Measurements from ENCODE around the gene NAIF1. TPM values are rescaled to one million over a fixed set of nuclear protein-coding genes. Genes with fewer than 3 reads are reported as not detected.
A peak's percentile ranks its signal among the peaks of the same experiment; 100 is the strongest.
"Not testable (repeated sequence)": the region's sequence is repeated elsewhere in the genome, so short reads cannot be mapped to it uniquely, and the experiment has no call there.

Gene NAIF1
- total RNA-seq, 1 experiment from 2014 or later: 12.4 TPM

DNA sequence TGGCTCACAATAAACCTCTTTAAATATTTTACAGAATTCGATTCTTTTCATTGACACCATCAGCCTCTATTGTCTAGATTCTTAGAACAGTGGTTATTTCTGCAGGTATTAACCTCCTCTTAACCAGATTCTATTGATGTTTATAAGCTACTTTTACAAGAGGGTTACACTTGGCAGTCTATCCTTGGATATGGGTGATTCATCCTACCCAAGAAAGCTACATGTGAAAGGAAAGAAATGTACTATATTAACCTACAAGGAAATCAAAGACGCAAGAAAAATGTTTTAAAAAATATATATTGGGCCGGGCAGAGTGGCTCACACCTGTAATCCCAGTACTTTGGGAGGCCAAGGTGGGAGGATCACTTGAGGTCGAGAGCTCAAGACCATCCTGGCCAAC is 17.6 kb upstream of the NAIF1 start:
- DNase-seq (ENCODE audit: low read depth in 1 of 2, low spot score in 2 of 2): no peak
- Histone ChIP-seq H3K27me3 (replicated peaks) (no peaks in the 10 kb centered on the region), H3K4me1 (replicated peaks) (peaks cover 9% of the 10 kb centered on the region), H3K9me3 (replicated peaks) (no peaks in the 10 kb centered on the region), H3K36me3 (peaks cover 16% of the 10 kb centered on the region), H3K4me3 (no peak overlapping the region), H3K27ac (no peak overlapping the region)

DNA sequence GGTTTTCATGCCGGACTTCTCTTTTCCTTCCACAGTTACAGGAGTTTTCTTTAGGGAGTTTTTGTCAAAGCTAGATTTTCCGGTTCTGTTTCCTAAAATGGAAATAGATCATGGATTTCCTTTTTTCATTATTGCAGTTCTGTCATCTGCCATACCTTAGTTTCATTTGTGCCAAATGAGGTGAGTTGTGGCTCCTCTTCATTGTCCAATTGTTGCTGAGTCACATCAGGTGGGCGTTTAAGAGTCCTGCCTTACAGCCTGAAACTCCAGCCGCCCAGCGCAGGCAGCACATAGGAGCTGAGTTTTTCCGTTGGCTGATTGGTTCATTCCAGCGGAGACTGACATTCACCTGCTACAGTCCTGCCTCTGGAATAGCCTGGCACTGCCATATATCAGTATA is 15.0 kb upstream of the NAIF1 start:
- H3K36me3 ChIP-seq: peaks cover 20% of the 10 kb centered on the region
- no peak for DNase-seq (ENCODE audit: low read depth in 1 of 2, low spot score in 2 of 2)
- H3K4me3 ChIP-seq: no peak overlapping the region
- H3K4me1 ChIP-seq (replicated peaks): peaks cover 17% of the 10 kb centered on the region
- H3K9me3 ChIP-seq (replicated peaks): no peaks in the 10 kb centered on the region
- H3K27ac ChIP-seq: no peak overlapping the region
- no peaks in the 10 kb centered on the region for H3K27me3 ChIP-seq (replicated peaks)

DNA sequence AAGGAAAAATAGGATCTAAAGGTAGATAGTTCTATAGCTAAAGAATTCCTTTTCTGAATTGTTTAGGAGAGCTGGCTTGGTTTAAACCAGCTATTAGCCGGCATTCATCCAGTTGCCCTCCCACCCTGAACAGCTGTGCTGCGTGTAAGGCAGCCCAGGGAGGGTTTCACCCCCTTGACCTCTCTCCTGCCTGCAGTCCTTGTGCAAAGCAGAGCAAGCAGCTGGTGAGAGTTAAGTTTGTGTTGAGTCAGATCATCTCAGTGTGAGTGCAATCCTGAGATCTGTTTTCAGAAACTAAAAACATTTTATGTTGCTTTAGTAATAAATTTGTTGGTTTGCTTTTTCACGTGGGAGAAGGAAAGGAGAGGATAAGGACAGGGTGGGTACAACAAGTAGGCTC is 13.9 kb upstream of the NAIF1 start:
- no peaks in the 10 kb centered on the region for H3K27me3 ChIP-seq (replicated peaks)
- no peak overlapping the region for H3K27ac ChIP-seq
- peak in 1 of 2 experiments; percentile 9 for DNase-seq (ENCODE audit: low read depth in 1 of 2, low spot score in 2 of 2)
- peaks cover 17% of the 10 kb centered on the region for H3K4me1 ChIP-seq (replicated peaks)
- H3K9me3 ChIP-seq (replicated peaks): no peaks in the 10 kb centered on the region
- peaks cover 19% of the 10 kb centered on the region for H3K36me3 ChIP-seq
- no peak overlapping the region for H3K4me3 ChIP-seq

DNA sequence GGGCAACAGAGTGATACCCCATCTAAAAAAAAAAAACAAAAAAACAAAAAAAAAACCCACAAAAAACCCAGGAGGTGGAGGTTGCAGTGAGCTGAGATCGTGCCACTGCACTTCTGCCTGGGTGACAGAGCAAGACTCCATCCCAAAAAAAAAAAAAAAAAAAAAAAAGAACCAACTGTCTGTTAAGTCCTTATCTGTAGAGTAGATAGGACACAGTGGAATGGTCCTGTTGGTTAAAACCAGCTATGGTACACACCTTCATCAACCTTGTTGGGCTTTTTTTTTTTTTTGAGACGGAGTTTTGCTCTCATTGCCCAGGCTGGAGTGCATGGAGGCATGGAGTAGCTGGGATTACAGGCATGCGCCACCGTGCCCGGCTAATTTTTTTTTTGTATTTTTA is 13.1 kb upstream of the NAIF1 start:
- Histone ChIP-seq H3K36me3 (peaks cover 13% of the 10 kb centered on the region), H3K9me3 (replicated peaks) (no peaks in the 10 kb centered on the region), H3K27ac (no peak overlapping the region), H3K27me3 (replicated peaks) (no peaks in the 10 kb centered on the region), H3K4me1 (replicated peaks) (peaks cover 17% of the 10 kb centered on the region), H3K4me3 (no peak overlapping the region)
- DNase-seq (ENCODE audit: low read depth in 1 of 2, low spot score in 2 of 2): no peak

DNA sequence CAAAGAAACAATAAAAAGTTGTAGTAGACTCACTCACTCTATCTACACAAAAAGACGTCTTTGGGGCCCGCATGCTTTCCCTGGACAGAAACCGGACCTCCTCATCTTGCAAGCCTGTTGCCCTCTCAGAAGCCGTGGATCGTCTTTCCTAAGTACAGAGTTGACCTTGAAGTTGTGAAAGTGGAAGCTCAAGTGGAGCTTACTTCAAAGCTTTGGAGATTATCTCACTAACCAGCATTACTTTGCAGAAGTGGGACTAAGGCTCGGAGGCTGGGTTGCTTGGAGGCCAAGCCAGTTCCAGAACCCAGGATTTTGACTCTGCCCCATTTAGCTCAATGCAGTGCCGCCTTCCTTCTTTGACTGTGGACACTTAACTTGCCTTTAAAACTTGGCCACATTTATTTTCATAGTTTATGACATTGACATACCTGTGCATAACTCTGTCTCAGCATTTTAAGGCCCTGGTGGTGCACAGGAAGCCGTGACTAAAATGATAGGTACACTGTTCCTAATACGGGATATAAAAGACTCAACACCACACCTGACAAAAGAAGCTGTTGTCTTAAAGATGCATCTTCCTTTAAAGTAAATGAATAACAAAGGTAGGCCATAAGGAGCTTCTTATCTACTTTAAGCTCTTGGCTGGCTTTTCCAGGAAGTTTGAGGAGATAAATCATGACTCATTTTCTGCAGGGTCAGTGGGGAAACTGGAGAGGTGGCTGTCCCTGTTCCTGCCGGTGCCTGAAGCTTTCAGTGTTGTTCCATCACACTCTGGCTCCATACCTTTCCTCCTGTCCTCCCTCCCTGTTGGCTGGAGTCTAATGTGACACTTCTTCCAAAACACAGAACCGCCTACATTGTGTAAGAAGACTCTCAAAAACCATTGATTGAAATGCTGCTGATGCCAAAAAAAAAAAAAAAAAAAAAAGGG is 11.6 kb upstream of the NAIF1 start:
- Histone ChIP-seq H3K9me3 (replicated peaks) (no peaks in the 10 kb centered on the region), H3K27me3 (replicated peaks) (no peaks in the 10 kb centered on the region), H3K27ac (no peak overlapping the region), H3K4me3 (no peak overlapping the region), H3K36me3 (peaks cover 16% of the 10 kb centered on the region), H3K4me1 (replicated peaks) (peaks cover 17% of the 10 kb centered on the region)
- DNase-seq (ENCODE audit: low read depth in 1 of 2, low spot score in 2 of 2): no peak

DNA sequence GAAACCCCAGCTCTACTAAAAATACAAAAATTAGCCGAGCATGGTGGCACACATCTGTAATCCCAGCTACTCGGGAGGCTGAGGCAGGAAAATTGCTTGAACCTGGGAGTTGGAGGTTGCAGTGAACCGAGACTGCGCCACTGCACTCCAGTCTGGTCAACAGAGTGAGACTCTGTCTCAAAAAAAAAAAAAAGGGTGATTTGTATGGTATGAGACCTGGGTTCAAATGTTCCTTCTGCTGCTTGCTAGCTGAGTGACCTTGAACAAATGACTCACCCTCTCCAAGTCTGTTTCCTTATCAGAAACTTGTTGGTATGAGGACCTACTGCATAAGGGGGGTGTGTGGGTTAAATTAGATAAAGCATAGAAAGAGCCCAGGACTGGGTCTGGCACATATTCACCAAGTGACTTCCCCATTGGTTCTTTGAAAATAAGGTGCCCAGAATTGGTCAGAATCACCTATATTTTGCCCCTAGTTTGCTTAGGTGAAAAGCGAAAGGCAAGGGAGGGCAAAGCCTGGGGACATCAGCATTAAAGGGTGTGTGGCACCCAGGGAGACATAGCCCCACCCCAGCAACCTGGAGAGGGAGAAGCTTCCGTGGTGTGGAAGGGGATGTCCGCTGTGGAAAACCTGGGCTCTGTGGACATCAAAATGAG is 10.9 kb upstream of the NAIF1 start:
- no peak for DNase-seq (ENCODE audit: low read depth in 1 of 2, low spot score in 2 of 2)
- Histone ChIP-seq H3K4me3 (no peak overlapping the region), H3K27ac (no peak overlapping the region), H3K27me3 (replicated peaks) (no peaks in the 10 kb centered on the region), H3K36me3 (peaks cover 16% of the 10 kb centered on the region), H3K4me1 (replicated peaks) (peaks cover 22% of the 10 kb centered on the region), H3K9me3 (replicated peaks) (no peaks in the 10 kb centered on the region)

DNA sequence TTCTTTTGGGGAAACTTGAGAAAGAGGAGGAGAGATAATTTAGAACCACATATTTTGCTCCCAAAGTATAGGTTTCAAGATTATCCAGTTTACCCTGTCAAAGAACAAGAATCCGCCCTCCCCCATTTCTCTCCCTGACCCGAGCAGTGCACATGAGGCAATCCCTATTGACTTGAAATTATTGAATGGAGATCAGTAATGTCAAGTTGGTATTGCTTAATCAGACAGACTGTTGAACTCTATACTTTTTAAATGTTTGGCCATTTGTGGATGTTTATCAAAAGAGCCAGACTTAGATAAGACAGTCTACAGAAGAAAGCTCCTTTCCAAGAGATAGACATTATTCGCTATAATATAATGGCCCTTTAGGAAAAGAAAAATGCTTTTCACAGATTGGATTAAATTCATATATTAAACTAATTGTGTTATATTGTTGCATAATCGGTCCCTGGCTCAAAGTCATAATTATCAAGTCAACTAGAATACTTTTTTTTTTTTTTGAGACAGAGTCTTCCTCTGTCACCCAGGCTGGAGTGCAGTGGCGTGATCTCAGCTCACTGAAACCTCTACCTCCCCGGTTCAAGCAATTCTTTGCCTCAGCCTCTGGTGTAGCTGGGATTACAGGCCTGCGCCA is 6.2 kb upstream of the NAIF1 start:
- Histone ChIP-seq H3K27ac (peak overlapping the region; percentile 62; the same call in 1 of the 2 replicates), H3K36me3 (peaks cover 13% of the 10 kb centered on the region), H3K4me1 (replicated peaks) (peaks cover 29% of the 10 kb centered on the region), H3K9me3 (replicated peaks) (no peaks in the 10 kb centered on the region), H3K4me3 (no peak overlapping the region), H3K27me3 (replicated peaks) (no peaks in the 10 kb centered on the region)
- DNase-seq (ENCODE audit: low read depth in 1 of 2, low spot score in 2 of 2): no peak

DNA sequence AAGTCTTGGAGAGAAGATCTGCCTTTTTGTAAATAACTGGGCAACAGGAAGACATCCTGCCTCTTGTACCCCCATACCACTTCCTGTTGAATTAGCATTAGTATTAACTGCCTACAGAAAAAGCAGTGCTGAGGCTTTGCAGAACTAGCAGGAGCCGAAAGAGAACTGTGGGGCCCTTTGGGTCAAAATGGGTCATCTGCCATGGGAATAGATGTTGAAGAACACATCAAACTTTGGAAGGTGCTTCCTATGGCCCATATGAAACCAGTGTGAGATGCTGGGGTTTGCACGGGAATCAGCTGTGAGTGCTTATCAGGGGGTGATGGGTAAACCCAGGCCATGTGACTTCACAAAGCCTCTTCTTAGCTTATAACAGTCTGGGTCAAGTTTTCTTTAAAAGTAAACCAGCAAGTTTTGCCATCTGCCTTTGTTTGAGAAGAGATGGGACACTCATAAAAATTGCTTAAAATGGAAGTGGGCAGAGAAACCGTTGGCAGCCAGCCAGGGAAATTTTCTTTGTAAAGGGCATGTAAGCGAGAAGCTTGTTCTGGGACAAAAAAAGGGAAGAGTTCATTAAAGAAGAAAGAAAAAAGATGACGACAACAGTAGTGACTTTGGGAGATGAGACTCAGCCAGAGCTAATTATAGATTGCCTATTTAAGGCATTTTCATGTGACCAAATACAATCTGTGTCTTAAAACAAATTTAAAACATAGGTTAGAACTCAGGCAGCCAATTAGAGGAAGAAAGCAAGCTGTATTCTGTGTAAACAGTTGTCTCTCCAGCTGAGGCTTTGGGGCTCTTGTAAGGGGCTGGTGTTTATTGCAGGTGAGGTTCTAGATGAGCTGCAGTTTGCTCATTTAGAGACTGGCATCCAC is 5.3 kb upstream of the NAIF1 start:
- DNase-seq (ENCODE audit: low read depth in 1 of 2, low spot score in 2 of 2): peak; percentile 76 to 77
- Histone ChIP-seq H3K4me3 (no peak overlapping the region), H3K27ac (peak overlapping the region; percentile 62), H3K4me1 (replicated peaks) (peaks cover 31% of the 10 kb centered on the region), H3K9me3 (replicated peaks) (no peaks in the 10 kb centered on the region), H3K36me3 (peaks cover 15% of the 10 kb centered on the region), H3K27me3 (replicated peaks) (no peaks in the 10 kb centered on the region)

DNA sequence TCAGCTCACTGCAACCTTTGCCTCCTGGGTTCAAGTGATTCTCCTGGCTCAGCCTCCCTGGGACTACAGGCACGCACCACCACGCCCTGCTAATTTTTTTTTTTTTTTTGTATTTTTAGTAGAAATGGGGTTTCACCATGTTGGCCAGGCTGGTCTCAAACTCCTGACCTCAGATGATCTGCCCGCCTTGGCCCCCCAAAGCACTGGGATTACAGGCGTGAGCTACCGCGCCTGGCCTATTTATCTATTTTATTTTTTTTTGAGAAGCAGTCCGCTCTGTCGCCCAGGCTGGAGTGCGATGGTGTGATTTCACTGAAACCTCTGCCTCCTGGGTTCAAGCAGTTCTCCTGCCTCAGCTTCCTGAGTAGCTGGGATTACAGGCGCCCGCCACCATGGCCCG is 4.4 kb upstream of the NAIF1 start:
- Histone ChIP-seq H3K36me3 (peaks cover 11% of the 10 kb centered on the region), H3K4me1 (replicated peaks) (peaks cover 37% of the 10 kb centered on the region)
- not testable (repeated sequence) for H3K4me3 ChIP-seq; H3K9me3 ChIP-seq (replicated peaks); DNase-seq (ENCODE audit: low read depth in 1 of 2, low spot score in 2 of 2); H3K27me3 ChIP-seq (replicated peaks); H3K27ac ChIP-seq

DNA sequence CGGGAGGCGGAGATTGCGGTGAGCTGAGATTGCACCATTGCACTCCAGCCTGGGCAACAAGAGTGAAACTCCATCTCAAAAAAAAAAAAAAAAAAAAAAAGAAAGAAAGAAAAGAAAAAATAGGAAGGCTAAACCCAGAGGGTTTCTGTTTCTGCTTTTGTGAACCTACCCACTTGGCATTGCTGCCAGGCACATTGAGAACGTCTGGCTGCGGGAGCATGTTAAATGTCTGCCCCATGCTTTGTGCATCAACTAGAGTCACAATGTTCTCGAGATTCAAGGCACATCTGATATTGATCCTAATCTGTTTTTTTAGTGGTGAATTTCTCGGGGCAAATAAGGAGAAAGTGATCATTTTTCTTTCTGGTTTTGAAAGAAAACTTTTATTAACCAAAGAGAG is 3.8 kb upstream of the NAIF1 start:
- H3K4me3 ChIP-seq: no peak overlapping the region
- H3K4me1 ChIP-seq (replicated peaks): peaks cover 43% of the 10 kb centered on the region
- no peak for DNase-seq (ENCODE audit: low read depth in 1 of 2, low spot score in 2 of 2)
- H3K36me3 ChIP-seq: peaks cover 11% of the 10 kb centered on the region
- no peaks in the 10 kb centered on the region for H3K9me3 ChIP-seq (replicated peaks)
- no peaks in the 10 kb centered on the region for H3K27me3 ChIP-seq (replicated peaks)
- H3K27ac ChIP-seq: no peak overlapping the region

DNA sequence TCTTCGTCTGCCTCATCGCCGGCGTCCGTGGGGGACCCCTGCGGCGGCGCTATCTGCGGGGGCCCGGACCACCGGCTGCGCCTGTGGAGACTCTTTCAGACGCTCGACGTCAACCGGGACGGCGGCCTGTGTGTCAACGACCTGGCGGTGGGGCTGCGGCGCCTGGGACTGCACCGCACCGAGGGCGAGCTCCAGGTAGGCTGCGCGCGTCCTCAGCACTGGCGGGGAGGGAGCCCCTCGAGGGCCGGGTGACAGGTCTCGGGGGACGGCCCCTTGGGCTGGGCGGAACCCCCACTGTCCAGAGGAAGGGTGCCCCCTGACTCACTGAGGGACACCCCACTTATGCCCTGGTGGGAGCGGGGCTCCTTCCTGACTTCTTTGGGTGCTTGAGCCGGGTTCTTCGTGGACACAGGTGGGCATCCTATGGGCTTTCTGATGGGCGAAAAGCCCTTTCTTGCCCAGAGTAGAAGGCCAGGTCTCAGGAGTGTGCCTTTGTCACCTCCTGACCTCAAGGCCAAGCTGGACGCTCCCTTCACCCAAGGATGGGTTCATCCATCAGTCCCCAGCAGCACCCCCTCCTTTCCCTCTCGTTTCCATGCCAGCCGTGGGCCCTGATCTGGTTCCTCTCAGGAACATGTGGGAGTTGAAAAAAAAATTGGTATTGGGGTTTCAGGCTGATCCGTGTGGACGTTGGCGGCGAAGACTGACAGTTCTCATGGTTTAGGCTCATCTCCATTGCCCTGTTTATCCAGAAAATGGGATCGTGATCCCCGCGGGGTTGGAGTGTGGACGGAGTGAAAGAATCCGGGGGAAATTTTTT is 1.5 kb upstream of the NAIF1 start:
- peak in 1 of 2 experiments; percentile 37 for DNase-seq (ENCODE audit: low read depth in 1 of 2, low spot score in 2 of 2)
- H3K9me3 ChIP-seq (replicated peaks): no peaks in the 10 kb centered on the region
- H3K4me1 ChIP-seq (replicated peaks): peaks cover 44% of the 10 kb centered on the region
- H3K36me3 ChIP-seq: peaks cover 10% of the 10 kb centered on the region
- no peaks in the 10 kb centered on the region for H3K27me3 ChIP-seq (replicated peaks)
- peak overlapping the region; percentile 65 for H3K27ac ChIP-seq
- H3K4me3 ChIP-seq: peak overlapping the region; percentile 92

DNA sequence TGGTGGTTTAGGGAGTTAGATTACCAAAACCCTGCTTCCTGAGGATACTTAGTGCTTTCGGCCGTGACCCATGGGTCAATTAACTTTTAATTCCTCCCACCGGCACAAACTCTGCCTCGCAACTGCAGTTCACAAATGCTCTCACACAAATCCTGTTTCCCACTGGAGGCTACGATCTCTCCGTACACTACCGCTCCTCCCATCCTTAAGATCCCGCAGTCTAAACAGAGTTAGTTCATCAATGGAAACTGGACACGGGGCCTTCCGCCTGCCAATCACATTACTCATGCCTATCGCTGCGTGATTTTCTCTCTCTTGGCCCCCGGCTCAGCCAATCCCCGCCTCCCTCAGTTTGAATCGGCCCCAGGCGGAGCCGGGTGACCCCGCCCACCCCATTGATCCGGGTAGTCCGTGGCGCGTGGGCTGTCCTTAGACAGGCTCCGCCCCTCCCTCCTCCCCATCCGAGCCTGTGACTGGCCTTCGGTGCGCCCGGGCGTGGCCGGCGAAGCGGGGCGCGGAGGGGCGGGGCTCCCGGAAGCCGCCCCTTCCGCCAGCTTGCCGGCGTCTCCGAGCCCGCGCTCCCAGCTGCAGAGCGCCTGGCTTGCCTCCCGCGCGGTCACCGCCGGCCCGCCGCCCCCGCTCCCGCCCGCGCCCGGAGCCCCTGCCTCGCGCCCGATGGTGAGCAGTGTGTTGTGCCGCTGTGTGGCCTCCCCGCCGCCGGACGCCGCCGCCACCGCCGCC is 695 bp upstream of the NAIF1 start, which contains the start of gene SLC25A25:
TSS of gene SLC25A25 (plus strand) at position 588 of the 741 bp plus-strand sequence. CDS start at position 676, 88 bp downstream.
- no peaks in the 10 kb centered on the region for H3K27me3 ChIP-seq (replicated peaks)
- peak within 1 kb of the TSS; percentile 98 for H3K27ac ChIP-seq
- peaks cover 38% of the 10 kb centered on the region for H3K4me1 ChIP-seq (replicated peaks)
- no peaks in the 10 kb centered on the region for H3K9me3 ChIP-seq (replicated peaks)
- H3K36me3 ChIP-seq: peaks cover 15% of the 10 kb centered on the region
- H3K4me3 ChIP-seq: peak within 1 kb of the TSS; percentile 92
- peak; percentile 99 for DNase-seq (ENCODE audit: low read depth in 1 of 2, low spot score in 2 of 2)
